B cell (primary cell): Measurements from ENCODE around the gene FAM53A. TPM values are rescaled to one million over a fixed set of nuclear protein-coding genes. Genes with fewer than 3 reads are reported as not detected.

Experiments
- ATAC-seq: fragments of 200-7000 bp; cut with Tn5 transposase; one replicate; pipeline ENCODE4 v1.10.0; 2021; ENCODE audit warnings: low read depth, mild to moderate bottlenecking, moderate number of reproducible peaks, moderate library complexity
- CTCF ChIA-PET: fragments of 350-600 bp; sonication (Branson Sonifier 250); formaldehyde crosslinking; loops from one replicate; lab custom pipeline; 2021; ENCODE audit warnings: antibody characterized with exemption, inconsistent platforms; lab: Charles Lee
- POLR2A ChIA-PET: fragments of 350-600 bp; sonication (Branson Sonifier 250); formaldehyde crosslinking; loops from one replicate; lab custom pipeline; 2021; ENCODE audit warnings: antibody characterized with exemption; lab: Charles Lee
- DNase-seq: peaks from one replicate; pipeline ENCODE4 v3.0.0; 2013
- H2AFZ ChIP-seq: 2 replicates; pipeline ENCODE4 v1.6.1; 2012; ENCODE audit warnings: mild to moderate bottlenecking, low read depth, low read length; ENCODE audit not compliant: insufficient read depth, poor library complexity, severe bottlenecking
- H3K27ac ChIP-seq, 2 donors: 1 replicate in 1 of 2; 2 replicates in 1 of 2; pipeline ENCODE4 v1.5.1; 2012 to 2013; ENCODE audit warnings: low read length in 2 of 2, mild to moderate bottlenecking in 2 of 2, moderate library complexity in 1 of 2
- H3K27me3 ChIP-seq, 4 experiments: fragments of 200-600 bp in 1 of 4; sonication (generic) in 1 of 4; replicated peaks in 1 of 4; 1 replicate in 2 of 4; 2 replicates in 2 of 4; pipeline versions ENCODE4 v1.6.1 to v1.7.0; 2013 to 2016; ENCODE audit warnings: low read length in 3 of 4, mild to moderate bottlenecking in 2 of 4, mixed read lengths in 1 of 4, moderate library complexity in 1 of 4; ENCODE audit not compliant: insufficient read depth in 4 of 4, control insufficient read depth in 3 of 4; ENCODE audit errors: control extremely low read depth in 1 of 4
- H3K36me3 ChIP-seq, 2 experiments: replicated peaks in 1 of 2; 1 replicate in 1 of 2; 2 replicates in 1 of 2; pipeline versions ENCODE4 v1.6.1 to v1.7.1; 2013; ENCODE audit warnings: low read length in 1 of 2; ENCODE audit not compliant: insufficient read depth in 2 of 2, control insufficient read depth in 1 of 2; ENCODE audit errors: control extremely low read depth in 1 of 2, extremely low read depth in 1 of 2
- H3K4me1 ChIP-seq, 2 donors: fragments of 200-600 bp in 1 of 2; sonication (generic) in 1 of 2; 1 replicate in 1 of 2; 2 replicates in 1 of 2; pipeline versions ENCODE4 v1.5.1 to v1.6.1; 2013 to 2017; ENCODE audit warnings: low read length in 2 of 2; ENCODE audit not compliant: control insufficient read depth in 2 of 2, insufficient read depth in 2 of 2
- H3K4me2 ChIP-seq: replicated peaks from 2 replicates; pipeline ENCODE3; 2012; ENCODE audit warnings: mild to moderate bottlenecking, low read depth, low read length; ENCODE audit not compliant: poor library complexity, severe bottlenecking
- H3K4me3 ChIP-seq, 5 experiments: fragments of 200-600 bp in 1 of 5; sonication (generic) in 1 of 5; 1 replicate in 3 of 5; 2 replicates in 2 of 5; pipeline versions ENCODE4 v1.5.1 to v1.7.0; 2011 to 2016; ENCODE audit warnings: low read length in 4 of 5, mild to moderate bottlenecking in 4 of 5, low read depth in 2 of 5, control low read depth in 1 of 5, moderate library complexity in 1 of 5; ENCODE audit not compliant: insufficient read depth in 1 of 5; ENCODE audit errors: control extremely low read depth in 1 of 5, extremely low read depth in 1 of 5
- H3K79me2 ChIP-seq: fragments of 200-600 bp; sonication (generic); one replicate; pipeline ENCODE4 v1.6.0; 2016; ENCODE audit warnings: low read length; ENCODE audit not compliant: control insufficient read depth, insufficient read depth
- H3K9ac ChIP-seq: fragments of 200-600 bp; sonication (generic); 2 replicates; pipeline ENCODE4 v1.6.1; 2017; ENCODE audit warnings: mild to moderate bottlenecking, low read length, moderate library complexity
- H3K9me3 ChIP-seq, 3 donors: one replicate each; pipeline versions ENCODE4 v1.6.1 to v1.7.1; 2013; ENCODE audit warnings: low read length in 2 of 3; ENCODE audit not compliant: control insufficient read depth in 2 of 3, insufficient read depth in 1 of 3; ENCODE audit errors: control extremely low read depth in 1 of 3
- H4K20me1 ChIP-seq: 2 replicates; pipeline ENCODE4 v1.6.0; 2012; ENCODE audit warnings: mild to moderate bottlenecking, low read length; ENCODE audit not compliant: insufficient read depth, control insufficient read depth, poor library complexity, severe bottlenecking
- H3K27ac Mint-ChIP-seq: one replicate; pipeline ENCODE4 v1.8.0; 2021; ENCODE audit warnings: mixed read lengths
- H3K27me3 Mint-ChIP-seq: one replicate; pipeline ENCODE4 v1.8.0; 2021; ENCODE audit warnings: mixed read lengths
- H3K4me1 Mint-ChIP-seq: one replicate; pipeline ENCODE4 v1.8.0; 2021; ENCODE audit warnings: mixed read lengths
- H3K4me3 Mint-ChIP-seq: one replicate; pipeline ENCODE4 v1.8.0; 2021; ENCODE audit warnings: mixed read lengths
- H3K9me3 Mint-ChIP-seq: one replicate; pipeline ENCODE4 v1.8.0; 2022; ENCODE audit warnings: mixed read lengths; ENCODE audit not compliant: insufficient read depth
- CTCF ChIP-seq: fragments of 200-600 bp; IDR thresholded peaks from one replicate; pipeline ENCODE4 v1.8.0; 2022; ENCODE audit warnings: antibody characterized with exemption, mild to moderate bottlenecking
- EZH2 ChIP-seq: IDR thresholded peaks from 2 replicates; pipeline ENCODE4 v1.6.1; 2012; ENCODE audit warnings: borderline replicate concordance, low read depth, mild to moderate bottlenecking, moderate library complexity, low read length; ENCODE audit not compliant: insufficient read depth, poor library complexity, severe bottlenecking
- WGBS: methylation state at CpG from one replicate; pipeline ENCODE4 v1.1.5; 2013; ENCODE audit warnings: missing lambda C conversion rate; ENCODE audit not compliant: insufficient coverage; 5-methylcytosine and 5-hydroxymethylcytosine counted together
- intact Hi-C: fragments of 100-400 bp; cut with micrococcal nuclease; formaldehyde crosslinking; loops from one replicate; pipeline ENCODE4 v1.10.0; 2022
- polyA plus RNA-seq: library from polyadenylated mRNA; depleted of rRNA; stranded (reverse); fragments of >200 nt; gene quantifications from 2 replicates; pipeline ENCODE4 v1.2.3, GENCODE V29; 2012
- total RNA-seq, 2 donors: library from RNA; stranded (reverse); fragments of 120-200 nt in 1 of 2; gene quantifications; 1 replicate in 1 of 2; 2 replicates in 1 of 2; pipeline versions ENCODE4 v1.2.3 to v1.2.4, GENCODE V29; 2013 to 2022

FAM53A gene
- total and polyA plus RNA-seq, 2 donors (not counting 1 experiment from before 2014, with no cell fraction given): 2.2 to 4.2 TPM

GRCh38 chr4:1670279-1670678, 13.8 kb downstream of the FAM53A start:
- WGBS: 96% methylated on average over 11 of the region's 11 CpGs
- H3K4me3 Mint-ChIP-seq: no peak overlapping the region
- Histone ChIP-seq H4K20me1 (no peaks in the 10 kb centered on the region), H3K9me3 (peaks cover 0 to 4% (median 0%) of the 10 kb centered on the region in 3 donors), H3K4me3 (no peak overlapping the region), H3K9ac (no peak overlapping the region), H3K79me2 (no peaks in the 10 kb centered on the region), H3K27ac (no peak overlapping the region), H3K4me1 (no peaks in the 10 kb centered on the region), H3K27me3 (no peaks in the 10 kb centered on the region), H3K36me3 (no peaks in the 10 kb centered on the region), H2AFZ (no peak overlapping the region), H3K4me2 (no peak overlapping the region)
- TF ChIP-seq EZH2: no peak
- TF ChIP-seq CTCF: no peak
- ChIA-PET POLR2A (no interaction called here), CTCF (no interaction called here)
- DNase-seq: no peak
- intact Hi-C loops: no loop called here
- H3K27me3 Mint-ChIP-seq: no peaks in the 10 kb centered on the region
- H3K27ac Mint-ChIP-seq: no peak overlapping the region
- no peak for ATAC-seq
- H3K9me3 Mint-ChIP-seq: no peaks in the 10 kb centered on the region
- no peaks in the 10 kb centered on the region for H3K4me1 Mint-ChIP-seq

GRCh38 chr4:1669850-1670249, 14.3 kb downstream of the FAM53A start:
- H3K4me2 ChIP-seq: no peak overlapping the region
- H3K27me3 ChIP-seq: no peaks in the 10 kb centered on the region
- intact Hi-C loops: no loop called here
- no peaks in the 10 kb centered on the region for H4K20me1 ChIP-seq
- ChIA-PET CTCF (no interaction called here), POLR2A (no interaction called here)
- H3K4me1 ChIP-seq: no peaks in the 10 kb centered on the region
- Mint-ChIP-seq H3K27ac (no peak overlapping the region), H3K4me3 (no peak overlapping the region), H3K4me1 (no peaks in the 10 kb centered on the region), H3K27me3 (no peaks in the 10 kb centered on the region), H3K9me3 (no peaks in the 10 kb centered on the region)
- DNase-seq: no peak
- no peak overlapping the region for H3K4me3 ChIP-seq
- H2AFZ ChIP-seq: no peak overlapping the region
- no peaks in the 10 kb centered on the region for H3K79me2 ChIP-seq
- H3K27ac ChIP-seq: no peak overlapping the region
- TF ChIP-seq EZH2: no peak
- TF ChIP-seq CTCF: no peak
- H3K9ac ChIP-seq: no peak overlapping the region
- no peaks in the 10 kb centered on the region for H3K36me3 ChIP-seq
- peaks cover 0 to 4% (median 0%) of the 10 kb centered on the region in 3 donors for H3K9me3 ChIP-seq
- 94% methylated on average over 21 of the region's 21 CpGs for WGBS
- no peak for ATAC-seq
